Neural progenitor cell (in vitro differentiated cells): ENCODE results near the gene BCAR1. TPM values are rescaled to one million over a fixed set of nuclear protein-coding genes. Genes with fewer than 3 reads are reported as not detected.

Experiments used
- DNase-seq: peaks from one replicate; pipeline ENCODE4 v3.0.0-alpha.2; 2016; ENCODE audit warnings: low spot score
- H2AFZ ChIP-seq: fragments of 200-600 bp; sonication (generic); replicated peaks from 2 replicates; pipeline ENCODE4 v1.6.1; 2016; ENCODE audit warnings: antibody characterized with exemption
- H3F3A ChIP-seq: fragments of 200-600 bp; sonication (generic); 2 replicates; pipeline ENCODE4 v1.6.1; 2016; ENCODE audit warnings: antibody characterized with exemption, low read depth
- H3K27ac ChIP-seq: fragments of 200-600 bp; sonication (generic); 2 replicates; pipeline ENCODE4 v1.5.1; 2016; ENCODE audit warnings: mild to moderate bottlenecking
- H3K27me3 ChIP-seq: fragments of 200-600 bp; sonication (generic); 2 replicates; pipeline ENCODE4 v1.6.1; 2016; ENCODE audit warnings: mild to moderate bottlenecking, moderate library complexity
- H3K36me3 ChIP-seq: fragments of 200-600 bp; sonication (generic); 2 replicates; pipeline ENCODE4 v1.5.1; 2016
- H3K4me1 ChIP-seq: fragments of 200-600 bp; sonication (generic); 2 replicates; pipeline ENCODE4 v1.6.1; 2016; ENCODE audit warnings: mixed run types
- H3K4me2 ChIP-seq: fragments of 200-600 bp; sonication (generic); 2 replicates; pipeline ENCODE4 v1.6.1; 2016
- H3K4me3 ChIP-seq: fragments of 200-600 bp; sonication (generic); 2 replicates; pipeline ENCODE4 v1.5.1; 2016
- H3K79me2 ChIP-seq: fragments of 200-600 bp; sonication (generic); 2 replicates; pipeline ENCODE4 v1.6.1; 2016; ENCODE audit warnings: low read depth
- H3K9ac ChIP-seq: fragments of 200-600 bp; sonication (generic); 2 replicates; pipeline ENCODE4 v1.6.1; 2016
- H3K9me3 ChIP-seq: fragments of 200-600 bp; sonication (generic); 2 replicates; pipeline ENCODE4 v1.5.1; 2016; ENCODE audit warnings: low read depth
- H4K20me1 ChIP-seq: fragments of 200-600 bp; sonication (generic); 2 replicates; pipeline ENCODE4 v1.6.1; 2016; ENCODE audit warnings: low read depth
- H3K27ac Mint-ChIP-seq: 3 replicates; pipeline ENCODE4 v1.8.0; 2021; ENCODE audit warnings: mixed read lengths
- H3K27me3 Mint-ChIP-seq: 2 replicates; pipeline ENCODE4 v1.8.0; 2022; ENCODE audit warnings: low read depth, mild to moderate bottlenecking, inconsistent platforms, moderate library complexity, mixed read lengths; ENCODE audit not compliant: insufficient read depth
- H3K36me3 Mint-ChIP-seq: 3 replicates; pipeline ENCODE4 v1.8.0; 2021; ENCODE audit warnings: mixed read lengths
- H3K4me1 Mint-ChIP-seq: 3 replicates; pipeline ENCODE4 v1.8.0; 2021; ENCODE audit warnings: mixed read lengths
- H3K4me3 Mint-ChIP-seq: 3 replicates; pipeline ENCODE4 v1.8.0; 2021; ENCODE audit warnings: mild to moderate bottlenecking, moderate library complexity, mixed read lengths
- H3K9me3 Mint-ChIP-seq: 3 replicates; pipeline ENCODE4 v1.8.0; 2020; ENCODE audit warnings: mixed read lengths
- EZH2 ChIP-seq: fragments of 200-600 bp; sonication (generic); IDR thresholded peaks from 2 replicates; pipeline ENCODE4 v1.6.1; 2017; ENCODE audit warnings: antibody characterized with exemption, mild to moderate bottlenecking, moderate library complexity
- EZH2phosphoT487 ChIP-seq: fragments of 200-600 bp; sonication (generic); IDR thresholded peaks from 2 replicates; pipeline ENCODE4 v1.6.1; 2017; ENCODE audit warnings: antibody characterized with exemption
- small RNA-seq: library from RNA; depleted of rRNA; stranded (forward); fragments of <200 nt; gene quantifications from one replicate; pipeline ENCODE3, GENCODE V24; 2015
- total RNA-seq: library from RNA; depleted of rRNA; stranded (reverse); fragments of >200 nt; gene quantifications from 2 replicates; pipeline ENCODE4 v1.2.3, GENCODE V29; 2015; ENCODE audit warnings: low replicate concordance
- TF ChIP-seq, protein P1 (sequence below): fragments of 200-600 bp; sonication (generic); IDR thresholded peaks from 2 replicates; pipeline ENCODE4 v1.5.1; 2017; ENCODE audit warnings: antibody characterized with exemption, mild to moderate bottlenecking

The BCAR1 gene
- total RNA-seq, 1 donor from 2014 or later: 10.9 TPM

DNA sequence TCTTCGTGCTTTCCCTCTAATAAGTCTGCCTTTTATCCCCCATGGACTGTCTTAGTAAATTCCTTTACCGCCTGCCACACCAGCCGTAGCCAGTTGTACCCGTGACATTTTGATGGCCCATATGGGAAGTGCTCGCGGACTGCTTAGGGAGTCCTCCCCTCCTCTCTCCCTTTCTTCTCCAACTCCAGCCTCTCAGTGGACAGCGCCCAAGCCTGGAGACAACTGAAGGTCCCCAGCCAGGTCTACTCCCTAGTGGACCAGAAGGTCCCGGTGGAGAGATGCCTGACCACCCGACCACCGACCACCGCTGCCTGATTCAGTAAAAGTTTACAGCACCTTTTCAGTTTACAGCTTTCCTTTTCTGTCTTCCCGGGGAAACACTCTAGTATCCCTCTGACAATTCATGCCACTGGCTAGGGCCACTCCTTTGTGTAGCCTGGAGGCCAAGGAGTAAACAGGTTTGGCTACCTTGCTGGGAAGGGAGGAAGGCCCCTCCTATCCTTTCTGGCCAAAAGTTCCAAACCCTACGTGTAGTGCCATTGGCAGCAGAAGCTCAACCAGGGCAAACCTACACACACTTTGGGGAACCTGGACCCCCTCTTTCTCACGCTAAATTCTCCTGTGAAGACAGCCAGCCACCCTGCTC is 62.5 kb downstream of the BCAR1 start:
- H3K27me3 ChIP-seq: no peaks in the 10 kb centered on the region
- no peaks in the 10 kb centered on the region for H4K20me1 ChIP-seq
- Mint-ChIP-seq H3K36me3 (no peaks in the 10 kb centered on the region), H3K27me3 (no peaks in the 10 kb centered on the region), H3K27ac (no peak overlapping the region), H3K4me3 (no peak overlapping the region), H3K9me3 (peaks cover 20% of the 10 kb centered on the region), H3K4me1 (no peaks in the 10 kb centered on the region)
- no peaks in the 10 kb centered on the region for H3F3A ChIP-seq
- H3K4me3 ChIP-seq: no peak overlapping the region
- H3K4me1 ChIP-seq: no peaks in the 10 kb centered on the region
- no peak overlapping the region for H2AFZ ChIP-seq
- no peaks in the 10 kb centered on the region for H3K9me3 ChIP-seq
- H3K9ac ChIP-seq: no peak overlapping the region
- H3K79me2 ChIP-seq: no peaks in the 10 kb centered on the region
- DNase-seq: no peak
- H3K36me3 ChIP-seq: no peaks in the 10 kb centered on the region
- TF ChIP-seq, protein P1, sequence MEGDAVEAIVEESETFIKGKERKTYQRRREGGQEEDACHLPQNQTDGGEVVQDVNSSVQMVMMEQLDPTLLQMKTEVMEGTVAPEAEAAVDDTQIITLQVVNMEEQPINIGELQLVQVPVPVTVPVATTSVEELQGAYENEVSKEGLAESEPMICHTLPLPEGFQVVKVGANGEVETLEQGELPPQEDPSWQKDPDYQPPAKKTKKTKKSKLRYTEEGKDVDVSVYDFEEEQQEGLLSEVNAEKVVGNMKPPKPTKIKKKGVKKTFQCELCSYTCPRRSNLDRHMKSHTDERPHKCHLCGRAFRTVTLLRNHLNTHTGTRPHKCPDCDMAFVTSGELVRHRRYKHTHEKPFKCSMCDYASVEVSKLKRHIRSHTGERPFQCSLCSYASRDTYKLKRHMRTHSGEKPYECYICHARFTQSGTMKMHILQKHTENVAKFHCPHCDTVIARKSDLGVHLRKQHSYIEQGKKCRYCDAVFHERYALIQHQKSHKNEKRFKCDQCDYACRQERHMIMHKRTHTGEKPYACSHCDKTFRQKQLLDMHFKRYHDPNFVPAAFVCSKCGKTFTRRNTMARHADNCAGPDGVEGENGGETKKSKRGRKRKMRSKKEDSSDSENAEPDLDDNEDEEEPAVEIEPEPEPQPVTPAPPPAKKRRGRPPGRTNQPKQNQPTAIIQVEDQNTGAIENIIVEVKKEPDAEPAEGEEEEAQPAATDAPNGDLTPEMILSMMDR: no peak
- TF ChIP-seq EZH2phosphoT487: no peak
- TF ChIP-seq EZH2: no peak
- no peak overlapping the region for H3K4me2 ChIP-seq
- H3K27ac ChIP-seq: no peak overlapping the region

DNA sequence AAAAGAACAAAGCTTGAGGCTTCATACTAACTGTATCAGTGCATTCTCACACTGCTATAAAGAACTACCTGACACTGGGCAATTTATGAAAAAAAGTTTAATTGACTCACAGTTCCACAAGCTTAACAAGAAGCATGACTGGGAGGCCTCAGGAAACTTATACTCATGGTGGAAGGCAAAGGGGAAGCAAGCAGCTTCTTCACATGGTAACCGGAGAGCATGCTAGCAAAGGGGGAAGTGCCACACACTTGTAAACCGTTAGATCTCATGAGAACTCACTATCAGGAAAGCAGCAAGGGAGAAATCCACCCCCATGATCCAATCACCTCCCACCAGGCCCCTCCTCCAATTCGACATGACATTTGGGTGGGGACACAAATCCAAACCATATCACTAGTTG is 69.8 kb downstream of the BCAR1 start:
- no peak overlapping the region for H3K9ac ChIP-seq
- TF ChIP-seq EZH2: no peak
- TF ChIP-seq, protein P1: no peak
- TF ChIP-seq EZH2phosphoT487: no peak
- no peak for DNase-seq
- no peak overlapping the region for H3K27ac ChIP-seq
- Mint-ChIP-seq H3K4me1 (no peaks in the 10 kb centered on the region), H3K4me3 (no peak overlapping the region), H3K36me3 (peaks cover 1% of the 10 kb centered on the region), H3K27me3 (peaks cover 3% of the 10 kb centered on the region), H3K9me3 (peaks cover 45% of the 10 kb centered on the region), H3K27ac (no peak overlapping the region)
- no peak overlapping the region for H2AFZ ChIP-seq
- no peak overlapping the region for H3K4me2 ChIP-seq
- no peaks in the 10 kb centered on the region for H4K20me1 ChIP-seq
- H3K9me3 ChIP-seq: no peaks in the 10 kb centered on the region
- no peak overlapping the region for H3K4me3 ChIP-seq
- no peaks in the 10 kb centered on the region for H3K36me3 ChIP-seq
- no peaks in the 10 kb centered on the region for H3K27me3 ChIP-seq
- no peaks in the 10 kb centered on the region for H3K4me1 ChIP-seq
- H3K79me2 ChIP-seq: no peaks in the 10 kb centered on the region
- no peaks in the 10 kb centered on the region for H3F3A ChIP-seq

DNA sequence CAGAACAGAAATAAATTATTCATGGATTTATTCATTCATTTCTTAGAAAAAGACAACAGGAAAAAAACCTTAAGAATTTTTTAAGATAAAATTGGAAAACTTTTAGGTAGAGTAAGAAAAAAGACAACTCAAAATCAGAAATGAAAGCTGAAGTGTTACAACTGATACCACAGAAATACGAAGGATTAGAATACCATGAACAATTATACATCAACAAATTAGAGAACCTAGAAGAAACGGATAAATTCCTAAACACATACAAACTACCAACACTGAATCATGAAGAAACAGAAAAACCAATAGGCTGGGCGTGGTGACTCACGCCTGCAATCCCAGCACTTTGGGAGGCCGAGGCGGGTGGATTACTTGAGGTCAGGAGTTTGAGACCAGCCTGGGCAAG is 72.2 kb downstream of the BCAR1 start:
- H3K4me3 ChIP-seq: no peak overlapping the region
- H3K4me3 Mint-ChIP-seq: no peak overlapping the region
- H2AFZ ChIP-seq: no peak overlapping the region
- peaks cover 53% of the 10 kb centered on the region for H3K9me3 Mint-ChIP-seq
- no peak overlapping the region for H3K4me2 ChIP-seq
- no peak overlapping the region for H3K9ac ChIP-seq
- peaks cover 9% of the 10 kb centered on the region for H3K36me3 Mint-ChIP-seq
- TF ChIP-seq EZH2: no peak
- TF ChIP-seq EZH2phosphoT487: no peak
- no peaks in the 10 kb centered on the region for H3K4me1 ChIP-seq
- H3K27me3 Mint-ChIP-seq: peaks cover 5% of the 10 kb centered on the region
- no peaks in the 10 kb centered on the region for H4K20me1 ChIP-seq
- no peaks in the 10 kb centered on the region for H3K4me1 Mint-ChIP-seq
- H3K27me3 ChIP-seq: no peaks in the 10 kb centered on the region
- H3K27ac Mint-ChIP-seq: no peak overlapping the region
- H3K27ac ChIP-seq: no peak overlapping the region
- H3K9me3 ChIP-seq: peaks cover 3% of the 10 kb centered on the region
- no peaks in the 10 kb centered on the region for H3K36me3 ChIP-seq
- H3F3A ChIP-seq: no peaks in the 10 kb centered on the region
- no peak for DNase-seq
- no peaks in the 10 kb centered on the region for H3K79me2 ChIP-seq

Small RNA genes lying within 50 kb of the gene (small RNA-seq; reads per million reads assigned to genes)
- gene RNU6-758P: not detected

Other genes with a start within 250 kb of the BCAR1 start
- gene LDHD, start 134.8 kb downstream of the BCAR1 start, total RNA-seq: 0.60 and 3.8 TPM in 2 replicates
- 26.2 and 35.4 TPM in 2 replicates for gene ZFP1, start 103.1 kb downstream of the BCAR1 start, total RNA-seq
- not detected in 2 replicates for gene CTRB2, start 44.5 kb downstream of the BCAR1 start, total RNA-seq
- gene CTRB1, start 32.6 kb downstream of the BCAR1 start, total RNA-seq: not detected in 2 replicates
- 134 and 159 TPM in 2 replicates for gene CFDP1, start 181.9 kb upstream of the BCAR1 start, total RNA-seq
- 64.1 and 77.0 TPM in 2 replicates for gene TMEM170A, start 213.1 kb upstream of the BCAR1 start, total RNA-seq
- gene CHST6, start 243.8 kb upstream of the BCAR1 start, total RNA-seq: 6.2 and 12.5 TPM in 2 replicates